GM18508 (cell line): ENCODE data around the gene AMPH.
"Not testable (repeated sequence)": the region's sequence is repeated elsewhere in the genome, so short reads cannot be mapped to it uniquely, and the experiment has no call there.

Experiments used
- ATAC-seq: cut with Tn5 transposase; IDR thresholded peaks from one replicate; pipeline ENCODE4 v1.9.1; 2021; ENCODE audit warnings: moderate number of reproducible peaks; ENCODE audit not compliant: insufficient read depth, unreplicated experiment

AMPH gene

GRCh38 chr7:38424750-38425463 lies 206.3 kb downstream of the AMPH start:
- no peak for ATAC-seq

- ATAC-seq = no peak
Observed at GRCh38 chr7:38413784-38414183, 217.4 kb downstream of the AMPH start.

- no peak for ATAC-seq
Observed at GRCh38 chr7:38411404-38411803, 219.8 kb downstream of the AMPH start.

GRCh38 chr7:38410056-38410455 lies 221.1 kb downstream of the AMPH start:
- ATAC-seq = no peak

GRCh38 chr7:38409531-38409930 lies 221.6 kb downstream of the AMPH start:
- no peak for ATAC-seq

GRCh38 chr7:38398725-38399321 lies 232.3 kb downstream of the AMPH start:
- no peak for ATAC-seq

GRCh38 chr7:38396852-38397251 lies 234.3 kb downstream of the AMPH start:
- no peak for ATAC-seq

DNA sequence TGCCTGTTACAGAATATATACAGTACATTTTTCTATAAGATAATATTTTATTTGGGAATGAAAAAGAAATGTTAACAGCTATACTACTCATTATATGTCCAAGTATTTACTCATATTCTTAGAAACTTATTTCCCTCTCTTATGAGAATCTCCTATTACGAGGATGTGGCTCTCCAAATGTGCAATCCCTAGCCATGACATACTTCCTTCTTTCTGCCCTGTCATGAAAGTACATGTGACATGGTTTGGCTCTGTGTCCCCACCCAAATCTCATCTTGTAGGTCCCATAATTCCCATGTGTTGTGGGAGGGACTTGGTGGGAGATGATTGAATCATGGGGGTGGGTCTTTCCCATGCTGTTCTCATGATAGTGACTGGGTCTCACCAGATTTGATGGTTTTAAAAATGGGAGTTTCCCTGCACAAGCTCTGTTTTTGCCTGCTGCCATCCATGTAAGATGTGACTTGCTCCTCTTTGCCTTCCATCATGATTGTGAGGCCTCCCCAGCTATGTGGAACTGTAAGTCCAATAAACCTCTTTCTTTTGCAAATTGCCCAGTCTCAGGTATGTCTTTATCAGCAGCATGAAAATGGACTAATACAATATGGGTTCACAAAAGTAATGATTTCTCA lies 235.1 kb downstream of the AMPH start:
- not testable (repeated sequence) for ATAC-seq

DNA sequence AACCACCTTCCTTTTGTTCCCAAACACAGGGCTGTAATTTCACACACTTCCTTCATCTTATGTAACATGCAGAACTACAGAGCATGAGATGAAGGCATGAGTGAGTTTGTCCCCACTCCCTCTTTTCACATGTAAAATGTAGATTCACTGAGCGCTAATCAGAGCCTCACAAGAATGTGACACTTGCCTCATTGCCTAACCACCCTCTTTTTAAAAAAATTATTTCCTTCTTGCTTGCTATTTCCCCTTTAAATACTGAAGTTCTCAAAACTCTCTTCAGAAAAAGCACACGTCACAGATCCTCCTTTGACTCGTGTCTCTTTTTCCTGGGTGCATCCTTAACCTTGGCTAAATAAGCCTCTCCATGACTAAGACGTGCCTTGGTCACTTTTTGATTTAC lies 236.5 kb downstream of the AMPH start:
- no peak for ATAC-seq

GRCh38 chr7:38393874-38394273 lies 237.3 kb downstream of the AMPH start:
- ATAC-seq = no peak

GRCh38 chr7:38391751-38392150 lies 239.4 kb downstream of the AMPH start:
- no peak for ATAC-seq

DNA sequence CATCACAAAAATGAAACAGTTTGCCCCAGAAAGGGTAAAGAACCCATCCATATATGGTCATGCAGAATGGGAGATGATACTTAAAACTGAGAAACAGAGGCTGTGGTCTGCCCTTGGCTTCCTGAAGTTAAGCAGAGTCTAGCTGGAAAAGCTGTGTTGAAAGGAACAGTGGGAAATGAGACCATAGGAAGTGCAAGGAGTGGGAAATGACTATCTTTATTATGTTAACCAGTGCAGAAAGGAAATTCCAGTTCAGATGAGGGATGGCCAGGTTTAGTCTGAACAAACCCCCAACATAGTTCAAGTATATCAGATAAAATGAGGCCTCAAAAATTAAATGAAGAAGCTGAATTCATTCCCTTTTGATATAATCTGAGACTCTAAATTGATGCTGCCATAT lies 245.5 kb downstream of the AMPH start:
- ATAC-seq = no peak

- no peak for ATAC-seq
Observed at GRCh38 chr7:38383281-38383680, 247.9 kb downstream of the AMPH start.

- no peak for ATAC-seq
Observed at GRCh38 chr7:38382684-38383083, 248.5 kb downstream of the AMPH start.

GRCh38 chr7:38375453-38375852 lies 255.7 kb downstream of the AMPH start:
- no peak for ATAC-seq

- ATAC-seq = no peak
Observed at GRCh38 chr7:38374507-38374906, 256.7 kb downstream of the AMPH start.

DNA sequence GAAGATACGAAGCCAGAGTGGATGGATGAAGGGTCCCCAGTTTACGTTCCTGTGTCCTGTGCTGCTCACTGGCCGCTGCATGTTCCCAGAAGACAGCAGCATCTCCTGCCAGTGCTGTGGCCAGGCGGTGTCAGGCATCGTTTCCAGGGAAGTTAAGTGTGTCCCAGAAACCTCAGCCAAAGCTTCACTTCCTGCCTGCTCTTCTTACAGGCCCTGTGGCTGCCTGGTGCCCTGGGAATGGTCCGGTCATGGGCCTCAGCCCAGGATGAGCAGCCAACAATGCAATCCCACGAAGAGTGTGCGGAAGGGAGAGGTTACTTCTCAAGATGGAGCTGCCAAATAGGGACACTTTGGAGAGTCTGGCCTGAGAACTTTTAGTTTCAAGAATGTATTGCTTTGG lies 258.0 kb downstream of the AMPH start:
- no peak for ATAC-seq

- ATAC-seq = no peak
Observed at GRCh38 chr7:38372290-38372689, 258.9 kb downstream of the AMPH start.

DNA sequence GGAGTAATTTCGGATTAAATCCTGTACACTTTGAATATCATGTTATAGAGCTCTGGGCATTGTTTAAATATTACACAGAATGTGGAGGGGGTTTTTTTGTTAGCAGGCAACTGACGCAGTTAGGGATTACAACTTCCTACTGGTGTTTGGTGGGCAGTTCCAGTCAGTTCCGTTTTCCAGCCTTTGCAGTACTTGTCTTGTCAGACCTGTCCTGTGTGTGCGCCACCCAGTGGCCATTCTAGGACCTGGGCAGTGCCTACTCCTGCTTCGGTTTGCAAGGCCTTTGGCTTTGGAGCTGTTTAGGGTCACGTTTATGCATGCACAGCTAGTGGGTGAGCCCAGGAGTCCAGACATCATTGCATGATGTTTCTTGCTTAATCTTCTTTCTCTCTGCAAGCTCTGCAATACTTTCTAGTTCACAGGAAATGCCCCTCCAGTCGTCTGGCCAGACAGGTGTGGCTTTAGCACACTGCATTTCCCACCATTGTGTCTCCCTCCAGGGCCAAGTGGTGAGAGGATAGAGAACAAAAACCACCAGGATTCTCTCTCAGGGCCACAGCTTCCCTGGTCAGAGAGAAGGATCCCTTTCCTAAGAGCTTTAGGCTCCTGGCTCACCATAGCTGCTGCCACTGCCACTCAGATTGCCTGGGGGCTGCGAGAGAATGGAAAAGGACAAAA lies 261.2 kb downstream of the AMPH start:
- ATAC-seq = peak; percentile 64

GRCh38 chr7:38368191-38368605 lies 263.0 kb downstream of the AMPH start:
- ATAC-seq = no peak

GRCh38 chr7:38367301-38367890 lies 263.8 kb downstream of the AMPH start:
- ATAC-seq = peak; percentile 45
